Stomach (tissue), 9 donors: ENCODE data around the gene LPGAT1. TPM values are rescaled to one million over a fixed set of nuclear protein-coding genes. Genes with fewer than 3 reads are reported as not detected.

Source experiments
- DNase-seq, 2 donors: peaks; one replicate each; pipeline versions ENCODE4 v3.0.0 to v3.0.0-alpha.2; 2013 to 2019
- H3K27ac ChIP-seq, 5 donors: fragments of 200-600 bp in 4 of 5; sonication (generic) in 4 of 5; one replicate each; pipeline ENCODE4 v1.5.1; 2013 to 2019; ENCODE audit warnings: mild to moderate bottlenecking in 1 of 5, moderate library complexity in 1 of 5
- H3K27me3 ChIP-seq, 3 donors: fragments of 200-600 bp; sonication (generic); one replicate each; pipeline ENCODE4 v1.5.1; 2017 to 2019; ENCODE audit warnings: mixed run types in 1 of 3
- H3K36me3 ChIP-seq, 4 donors: fragments of 200-600 bp; sonication (generic); 1 replicate in 3 of 4; 2 replicates in 1 of 4; pipeline ENCODE4 v1.5.1; 2016 to 2019
- H3K4me1 ChIP-seq, 4 donors: fragments of 200-600 bp; sonication (generic); one replicate each; pipeline ENCODE4 v1.5.1; 2016 to 2019
- H3K4me3 ChIP-seq, 4 donors: fragments of 200-600 bp; sonication (generic) in 3 of 4; one replicate each; pipeline ENCODE4 v1.5.1; 2016 to 2019; ENCODE audit warnings: mild to moderate bottlenecking in 1 of 4
- H3K9me3 ChIP-seq, 4 donors: fragments of 200-600 bp; sonication (generic); one replicate each; pipeline ENCODE4 v1.5.1; 2016 to 2019
- CTCF ChIP-seq, 7 experiments: fragments of 450-650 bp in 4 of 7; fragments of 200-600 bp in 3 of 7; sonication (generic) in 3 of 7; IDR thresholded peaks; one replicate each; pipeline ENCODE4 v1.5.1; 2016 to 2019; ENCODE audit warnings: antibody characterized with exemption in 7 of 7, control low read depth in 2 of 7, mild to moderate bottlenecking in 1 of 7
- EP300 ChIP-seq: sonication (generic); formaldehyde crosslinking; IDR thresholded peaks from one replicate; pipeline ENCODE4 v1.6.1; 2017; ENCODE audit warnings: antibody characterized with exemption
- POLR2A ChIP-seq, 4 donors: fragments of 450-650 bp; IDR thresholded peaks; one replicate each; pipeline ENCODE4 v1.6.1; 2016; ENCODE audit warnings: antibody characterized with exemption in 4 of 4, control low read depth in 2 of 4, mild to moderate bottlenecking in 1 of 4, moderate library complexity in 1 of 4
- POLR2AphosphoS5 ChIP-seq, 3 donors: sonication (generic); formaldehyde crosslinking; IDR thresholded peaks; one replicate each; pipeline ENCODE4 v1.6.1; 2016; ENCODE audit warnings: antibody characterized with exemption in 3 of 3
- WGBS, 5 donors: extraction: QIAGEN DNeasy Blood & Tissue Kit in 3 of 5; methylation state at CpG; one replicate each; pipeline versions ENCODE4 v1.1.5 to v1.1.7; 2013 to 2018; 5-methylcytosine and 5-hydroxymethylcytosine counted together
- intact Hi-C: fragments of 100-400 bp; cut with DNase I; formaldehyde crosslinking; loops from one replicate; pipeline ENCODE4 v1.15.1; 2023; ENCODE audit warnings: low total_unique reads
- polyA plus RNA-seq, 3 donors: library from polyadenylated mRNA; stranded (reverse); fragments of 200-250 nt; gene quantifications; one replicate each; pipeline ENCODE4 v1.2.3, GENCODE V29; 2013
- total RNA-seq, 5 donors: library from RNA; depleted of rRNA; stranded (reverse); fragments of >200 nt; gene quantifications; one replicate each; pipeline versions ENCODE4 v1.1.0 to v1.2.3, GENCODE V29; 2014 to 2016
- donor health status: healthy with polysubstance abuse.
- donor health status: Bipolar disorder and iron deficiency.
- donor health status: healthy.

LPGAT1 gene
- total and polyA plus RNA-seq, 8 donors, result 2.9 to 59.3 (median 5.1) TPM

- no peak overlapping the region for H3K4me3 ChIP-seq
- intact Hi-C loops, result no loop called here
- no peak overlapping the region for H3K27ac ChIP-seq
- H3K9me3 ChIP-seq, result no peaks in the 10 kb centered on the region
- H3K27me3 ChIP-seq, result no peaks in the 10 kb centered on the region
- TF ChIP-seq POLR2A (IDR thresholded peaks at IDR 0.05), result no peak
- TF ChIP-seq CTCF (IDR thresholded peaks at IDR 0.05), result no peak
- TF ChIP-seq POLR2AphosphoS5 (IDR thresholded peaks at IDR 0.05), result no peak
- no peak for TF ChIP-seq EP300
- peaks cover 0 to 34% (median 23%) of the 10 kb centered on the region in 4 donors for H3K36me3 ChIP-seq
- peaks cover 0 to 27% (median 11%) of the 10 kb centered on the region in 4 donors for H3K4me1 ChIP-seq
- WGBS, 5 donors, result 44 to 75% (median 62%) methylated on average over 2 of the region's 2 CpGs
- DNase-seq, result no peak
Observed at GRCh38 chr1:211808475-211808874, 22.1 kb downstream of the LPGAT1 start.

DNA sequence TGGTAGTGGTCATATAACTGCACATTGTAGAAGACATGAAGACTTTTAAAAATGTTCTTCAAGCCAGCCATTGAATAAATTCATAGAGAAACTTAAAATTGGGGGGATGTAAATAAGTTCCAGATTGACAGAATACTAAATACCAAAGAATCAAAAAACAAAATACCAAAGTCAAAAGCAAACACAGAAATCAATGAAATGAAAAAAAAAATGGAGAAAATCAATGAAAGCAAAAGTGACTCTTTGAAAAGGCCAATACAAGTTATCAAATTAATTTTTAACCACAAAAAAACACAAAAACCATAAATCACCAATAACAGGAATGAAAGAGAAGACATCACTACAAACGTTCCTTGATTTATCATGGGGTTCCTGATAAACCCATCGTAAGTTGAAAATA is 25.6 kb downstream of the LPGAT1 start:
- Histone ChIP-seq H3K4me1 (no peaks in the 10 kb centered on the region), H3K27me3 (no peaks in the 10 kb centered on the region), H3K4me3 (no peak overlapping the region), H3K36me3 (peaks cover 0 to 15% (median 12%) of the 10 kb centered on the region in 4 donors), H3K27ac (no peak overlapping the region), H3K9me3 (peaks cover 0 to 7% (median 2%) of the 10 kb centered on the region in 4 donors)
- intact Hi-C loops, result no loop called here
- TF ChIP-seq POLR2AphosphoS5 (IDR thresholded peaks at IDR 0.05) (no peak), POLR2A (IDR thresholded peaks at IDR 0.05) (no peak), EP300 (no peak), CTCF (IDR thresholded peaks at IDR 0.05) (no peak)
- 82 to 88% (median 87%) methylated on average over 2 of the region's 2 CpGs for WGBS, 5 donors
- DNase-seq, result no peak

DNA sequence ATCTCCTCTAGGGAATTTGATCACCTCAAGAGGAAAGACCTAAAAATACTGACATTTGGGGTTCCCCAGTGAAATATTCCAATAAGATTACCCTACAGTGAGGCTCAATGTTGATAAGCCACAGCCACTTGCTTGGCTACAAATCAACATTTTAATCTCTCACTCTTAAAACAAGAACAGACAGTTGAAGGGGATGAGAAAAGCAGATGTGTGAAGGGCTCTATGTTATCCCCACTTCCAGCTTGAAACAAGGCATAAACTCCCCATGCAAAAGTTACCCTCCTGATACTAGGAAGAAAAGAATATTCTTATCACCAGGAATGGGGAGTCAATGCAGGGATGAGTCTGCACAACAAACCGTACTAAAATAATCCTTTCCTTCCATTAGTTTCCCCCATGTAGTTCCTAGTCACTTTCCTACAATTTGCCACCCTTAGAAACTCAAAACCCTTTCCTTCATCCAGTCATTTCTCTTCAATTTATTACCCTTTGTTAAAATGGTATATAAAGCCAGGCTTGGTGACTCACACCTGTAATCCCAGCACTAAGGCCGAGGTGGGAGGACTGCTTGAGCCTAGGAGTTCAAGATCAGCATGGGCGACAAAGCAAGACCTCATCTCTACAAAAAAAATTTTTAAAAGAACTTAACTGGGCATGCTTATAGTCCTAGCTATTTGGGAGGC is 29.5 kb downstream of the LPGAT1 start:
- intact Hi-C loops, result no loop called here
- no peak overlapping the region for H3K4me3 ChIP-seq
- peaks cover 0 to 7% (median 2%) of the 10 kb centered on the region in 4 donors for H3K9me3 ChIP-seq
- H3K4me1 ChIP-seq, result no peaks in the 10 kb centered on the region
- H3K36me3 ChIP-seq, result peaks cover 0 to 10% (median 8%) of the 10 kb centered on the region in 4 donors
- H3K27me3 ChIP-seq, result no peaks in the 10 kb centered on the region
- no peak overlapping the region for H3K27ac ChIP-seq
- DNase-seq, result no peak
- no peak for TF ChIP-seq EP300
- TF ChIP-seq POLR2AphosphoS5 (IDR thresholded peaks at IDR 0.05), result no peak
- no peak for TF ChIP-seq POLR2A (IDR thresholded peaks at IDR 0.05)
- TF ChIP-seq CTCF (IDR thresholded peaks at IDR 0.05), result no peak
- 95 to 99% (median 96%) methylated on average over 3 of the region's 3 CpGs for WGBS, 5 donors

- TF ChIP-seq EP300 (no peak), CTCF (IDR thresholded peaks at IDR 0.05) (no peak), POLR2AphosphoS5 (IDR thresholded peaks at IDR 0.05) (no peak), POLR2A (IDR thresholded peaks at IDR 0.05) (no peak)
- Histone ChIP-seq H3K27ac (no peak overlapping the region), H3K9me3 (peaks cover 0 to 7% (median 2%) of the 10 kb centered on the region in 4 donors), H3K4me1 (no peaks in the 10 kb centered on the region), H3K4me3 (no peak overlapping the region), H3K27me3 (no peaks in the 10 kb centered on the region), H3K36me3 (peaks cover 0 to 13% (median 10%) of the 10 kb centered on the region in 4 donors)
- DNase-seq, result no peak
- intact Hi-C loops, result no loop called here
- 69 to 96% (median 70%) methylated on average over 2 of the region's 2 CpGs for WGBS, 5 donors
Observed at GRCh38 chr1:211797994-211798393, 32.6 kb downstream of the LPGAT1 start.
